NT2/D1 (cell line): ENCODE results near the gene ZSWIM6.

ENCODE experiments used
- DNase-seq: peaks from one replicate; pipeline ENCODE4 v3.0.0-alpha.2; 2011; ENCODE audit warnings: low read depth, low spot score
- H3K27me3 ChIP-seq: 2 replicates; pipeline ENCODE4 v1.6.0; 2011; ENCODE audit warnings: mild to moderate bottlenecking; ENCODE audit not compliant: insufficient read length, insufficient read depth
- H3K36me3 ChIP-seq: 2 replicates; pipeline ENCODE4 v1.6.1; 2011; ENCODE audit warnings: mild to moderate bottlenecking, low read length, mixed read lengths; ENCODE audit not compliant: insufficient read depth, insufficient read length
- H3K4me1 ChIP-seq: 2 replicates; pipeline ENCODE4 v1.5.1; 2011; ENCODE audit not compliant: insufficient read depth, insufficient read length
- H3K4me3 ChIP-seq: 2 replicates; pipeline ENCODE4 v1.5.1; 2011; ENCODE audit warnings: low read depth; ENCODE audit not compliant: insufficient read length
- H3K9ac ChIP-seq: 2 replicates; pipeline ENCODE4 v1.6.0; 2011; ENCODE audit warnings: low read depth; ENCODE audit not compliant: insufficient read length
- H3K9me3 ChIP-seq: 2 replicates; pipeline ENCODE4 v1.5.1; 2011; ENCODE audit warnings: mild to moderate bottlenecking, low read length; ENCODE audit not compliant: insufficient read depth
- SUZ12 ChIP-seq: IDR thresholded peaks from 2 replicates; pipeline ENCODE4 v1.6.1; 2011; ENCODE audit not compliant: insufficient read length, insufficient read depth; ENCODE audit errors: extremely low read depth
- YY1 ChIP-seq: IDR thresholded peaks from 2 replicates; pipeline ENCODE4 v1.6.1; 2011; ENCODE audit not compliant: insufficient read length, insufficient read depth
- ZNF274 ChIP-seq: IDR thresholded peaks from 2 replicates; pipeline ENCODE4 v1.6.1; 2011; ENCODE audit warnings: mild to moderate bottlenecking, low read depth, low read length

The ZSWIM6 gene

DNA sequence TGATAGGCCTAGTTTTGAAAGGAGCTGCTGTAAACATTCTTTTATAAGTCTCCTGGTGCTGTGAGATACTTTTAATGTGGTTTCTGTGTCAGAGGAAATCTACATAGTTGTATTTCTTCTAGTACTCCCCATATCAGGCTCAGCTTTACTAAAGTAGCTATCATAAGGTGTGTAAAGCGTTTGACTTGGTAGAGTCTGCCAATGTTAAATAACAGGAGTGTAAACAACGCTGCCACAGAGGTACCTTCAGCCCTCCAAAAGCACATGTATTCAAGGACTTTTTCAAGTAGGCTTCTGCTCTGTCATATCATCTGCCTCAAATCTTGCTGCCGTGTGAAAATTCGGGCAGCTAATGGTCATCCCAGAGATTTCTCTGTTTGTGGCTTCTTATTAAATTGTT, 142.7 kb downstream of the ZSWIM6 start:
- Histone ChIP-seq H3K27me3 (no peaks in the 10 kb centered on the region), H3K4me1 (no peaks in the 10 kb centered on the region), H3K9ac (no peak overlapping the region), H3K9me3 (no peaks in the 10 kb centered on the region), H3K4me3 (no peak overlapping the region), H3K36me3 (no peaks in the 10 kb centered on the region)
- TF ChIP-seq YY1 (no peak), ZNF274 (no peak), SUZ12 (no peak)
- DNase-seq, result no peak

DNA sequence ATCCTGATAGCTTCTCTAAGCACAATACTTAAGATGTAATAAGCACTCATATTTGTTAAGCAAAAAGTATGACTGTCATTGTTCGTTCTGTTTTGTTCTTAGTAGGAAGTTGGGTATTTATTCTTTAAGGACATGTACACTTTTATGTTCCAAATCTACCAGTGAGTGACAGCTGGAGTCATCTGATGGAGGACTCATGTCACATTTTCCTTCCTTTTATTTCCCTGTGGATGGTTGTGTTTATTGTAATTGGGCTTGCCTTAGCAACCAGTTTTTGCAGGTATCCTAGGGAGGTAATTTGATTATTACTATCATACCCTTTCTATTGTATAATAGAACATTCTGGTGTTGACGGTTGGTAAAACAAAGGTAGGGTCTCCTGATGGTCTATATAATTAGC, 145.7 kb downstream of the ZSWIM6 start:
- Histone ChIP-seq H3K9me3 (no peaks in the 10 kb centered on the region), H3K4me1 (no peaks in the 10 kb centered on the region), H3K36me3 (no peaks in the 10 kb centered on the region), H3K4me3 (no peak overlapping the region), H3K9ac (no peak overlapping the region), H3K27me3 (no peaks in the 10 kb centered on the region)
- DNase-seq, result no peak
- no peak for TF ChIP-seq YY1

DNA sequence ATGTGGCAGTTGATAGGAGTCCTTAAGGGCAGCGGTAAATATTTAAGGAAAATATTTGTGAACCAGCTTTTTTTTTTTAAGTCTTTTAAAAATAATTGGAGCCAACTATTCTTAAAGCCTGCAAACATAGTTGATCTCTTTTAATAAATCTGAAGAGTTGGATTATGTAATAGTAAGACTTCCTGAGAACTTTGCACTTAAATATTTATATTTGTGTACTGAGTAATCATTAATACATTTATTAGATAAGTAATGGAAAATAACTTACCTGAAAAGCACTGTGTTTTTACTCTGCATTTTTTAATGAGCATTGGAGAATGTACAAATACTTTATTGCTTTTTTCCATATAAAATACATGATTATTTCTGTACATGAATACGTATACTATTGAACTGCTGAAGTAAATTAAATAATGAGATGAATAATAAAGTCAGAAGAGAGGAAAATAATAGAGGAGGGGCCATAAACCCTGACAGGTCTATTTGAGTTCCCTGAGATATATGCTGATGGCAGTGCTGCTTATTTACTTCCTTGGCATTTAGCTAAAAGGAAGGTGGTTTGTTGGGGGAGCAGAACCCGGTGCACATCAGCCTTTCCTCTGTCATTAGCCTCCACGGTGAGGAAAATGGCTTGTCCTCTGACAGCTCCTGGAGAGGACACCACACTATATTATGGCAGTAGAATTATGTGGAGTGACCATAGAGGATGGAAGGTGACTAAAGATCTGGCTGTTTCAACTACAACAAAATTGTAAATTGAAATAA, 148.0 kb downstream of the ZSWIM6 start:
- no peaks in the 10 kb centered on the region for H3K36me3 ChIP-seq
- no peak overlapping the region for H3K4me3 ChIP-seq
- H3K9me3 ChIP-seq, result no peaks in the 10 kb centered on the region
- TF ChIP-seq ZNF274 (no peak), SUZ12 (no peak), YY1 (no peak)
- no peaks in the 10 kb centered on the region for H3K27me3 ChIP-seq
- no peaks in the 10 kb centered on the region for H3K4me1 ChIP-seq
- no peak for DNase-seq
- no peak overlapping the region for H3K9ac ChIP-seq

DNA sequence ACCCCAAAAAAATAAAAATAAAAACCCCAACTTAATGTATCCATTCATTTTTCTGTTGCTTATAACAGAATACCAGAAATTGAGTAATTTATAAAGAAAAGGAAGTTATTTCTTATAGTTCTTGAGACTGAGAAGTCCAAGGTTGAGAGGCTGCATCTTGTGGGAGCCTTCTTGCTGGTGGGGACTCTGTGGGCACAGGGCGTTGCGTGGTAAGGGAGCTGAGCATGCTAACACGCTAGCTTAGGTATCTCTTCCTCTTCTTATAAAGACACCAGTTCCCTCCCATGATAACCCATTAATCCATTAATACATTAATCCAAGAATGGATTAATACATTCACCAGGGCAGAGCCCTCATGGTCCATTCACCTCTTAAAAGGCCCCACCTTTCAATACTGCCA, 150.9 kb downstream of the ZSWIM6 start:
- no peaks in the 10 kb centered on the region for H3K4me1 ChIP-seq
- no peak overlapping the region for H3K4me3 ChIP-seq
- H3K9ac ChIP-seq, result no peak overlapping the region
- TF ChIP-seq ZNF274 (no peak), SUZ12 (no peak), YY1 (no peak)
- H3K36me3 ChIP-seq, result no peaks in the 10 kb centered on the region
- no peak for DNase-seq
- H3K9me3 ChIP-seq, result no peaks in the 10 kb centered on the region
- no peaks in the 10 kb centered on the region for H3K27me3 ChIP-seq

DNA sequence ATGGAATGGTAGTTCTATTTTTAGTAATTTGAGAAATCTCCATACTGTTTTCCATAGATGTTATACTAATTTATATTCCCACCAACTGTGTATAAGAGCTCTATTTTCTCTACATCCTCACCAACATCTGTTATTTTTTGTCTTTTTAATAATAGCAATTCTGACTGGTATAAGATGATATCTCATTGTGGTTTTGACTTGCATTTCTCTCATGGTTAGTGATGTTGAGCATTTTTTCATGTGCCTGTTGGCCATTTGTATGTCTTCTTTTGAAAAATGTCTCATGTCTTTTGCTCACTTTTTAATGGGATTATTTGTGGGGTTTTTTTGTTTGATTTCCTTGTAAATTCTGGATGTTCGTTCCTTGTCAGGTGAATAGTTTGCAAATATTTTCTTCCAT, 154.4 kb downstream of the ZSWIM6 start:
- Histone ChIP-seq H3K4me1 (no peaks in the 10 kb centered on the region), H3K9ac (no peak overlapping the region), H3K36me3 (no peaks in the 10 kb centered on the region), H3K4me3 (no peak overlapping the region), H3K9me3 (no peaks in the 10 kb centered on the region), H3K27me3 (no peaks in the 10 kb centered on the region)
- TF ChIP-seq YY1 (no peak), ZNF274 (no peak), SUZ12 (no peak)
- DNase-seq, result no peak

DNA sequence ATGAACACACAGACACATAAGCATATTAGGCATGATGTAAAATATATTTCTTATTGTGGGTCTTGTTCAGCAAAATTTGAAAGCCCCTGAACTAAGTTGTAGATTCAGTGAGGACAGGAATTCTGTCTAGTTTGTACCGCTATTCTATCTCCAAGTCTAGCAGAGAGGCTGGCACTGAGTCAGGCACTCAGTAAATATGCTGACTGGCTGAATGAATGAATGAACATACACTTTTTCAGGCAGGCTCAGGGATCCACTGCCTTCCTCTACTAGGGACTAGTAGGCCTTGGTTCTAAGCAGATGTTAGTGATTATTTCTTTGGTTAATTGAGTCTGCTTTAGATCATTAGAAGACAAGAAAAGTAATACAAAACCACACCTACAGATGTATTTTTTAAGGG, 157.5 kb downstream of the ZSWIM6 start:
- Histone ChIP-seq H3K27me3 (no peaks in the 10 kb centered on the region), H3K36me3 (peaks cover 4% of the 10 kb centered on the region)
- no peak for TF ChIP-seq SUZ12
- no peak for TF ChIP-seq ZNF274
- TF ChIP-seq YY1, result no peak

DNA sequence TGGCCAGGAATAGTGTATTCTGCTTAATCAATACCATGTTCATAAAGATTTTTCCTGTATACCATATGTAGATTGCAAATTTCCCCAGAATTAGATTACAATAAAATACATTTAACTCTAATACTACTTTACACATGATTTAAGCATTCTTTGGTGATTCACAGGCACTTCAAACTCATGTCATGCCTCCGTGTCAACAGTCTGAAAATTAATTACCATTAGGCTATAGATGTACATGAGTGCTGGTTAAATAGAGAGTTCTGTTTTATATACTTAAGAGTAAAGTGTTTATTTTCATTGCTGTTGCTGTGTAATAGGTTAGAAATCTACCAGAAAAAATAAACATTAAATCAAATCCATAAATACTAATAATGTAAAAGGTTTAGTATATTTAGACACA, 159.8 kb downstream of the ZSWIM6 start:
- Histone ChIP-seq H3K27me3 (no peaks in the 10 kb centered on the region), H3K9me3 (no peaks in the 10 kb centered on the region), H3K4me3 (no peak overlapping the region), H3K4me1 (no peaks in the 10 kb centered on the region), H3K36me3 (peaks cover 7% of the 10 kb centered on the region), H3K9ac (no peak overlapping the region)
- DNase-seq, result no peak
- TF ChIP-seq ZNF274, result no peak
- TF ChIP-seq SUZ12, result no peak
- no peak for TF ChIP-seq YY1

More for the DNA sequence above, 157.5 kb downstream of the ZSWIM6 start:
- Histone ChIP-seq H3K9me3 (no peaks in the 10 kb centered on the region), H3K4me1 (no peaks in the 10 kb centered on the region), H3K9ac (no peak overlapping the region), H3K4me3 (no peak overlapping the region)
- no peak for DNase-seq

DNA sequence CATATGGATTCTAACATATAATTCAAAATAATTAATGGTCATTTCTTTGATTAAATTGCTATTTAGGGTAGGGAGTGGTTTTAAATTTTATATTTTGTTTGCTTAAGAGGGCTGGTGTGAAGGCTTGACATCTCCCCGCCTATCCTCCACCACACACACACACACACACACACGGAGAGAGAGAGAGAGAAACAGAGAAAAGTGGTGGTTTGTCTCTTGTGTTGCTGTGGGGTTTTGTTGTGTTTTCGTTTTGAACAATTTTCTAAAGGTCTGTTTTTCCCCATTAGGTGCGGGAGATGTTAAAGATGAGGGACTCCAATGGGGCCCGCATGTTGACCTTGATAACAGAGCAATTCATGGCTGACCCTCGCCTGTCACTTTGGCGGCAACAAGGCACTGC, 161.9 kb downstream of the ZSWIM6 start:
- TF ChIP-seq YY1 (no peak), ZNF274 (no peak), SUZ12 (no peak)
- H3K36me3 ChIP-seq, result peaks cover 9% of the 10 kb centered on the region
- no peaks in the 10 kb centered on the region for H3K9me3 ChIP-seq
- H3K4me1 ChIP-seq, result no peaks in the 10 kb centered on the region
- no peaks in the 10 kb centered on the region for H3K27me3 ChIP-seq
- H3K4me3 ChIP-seq, result no peak overlapping the region
- H3K9ac ChIP-seq, result no peak overlapping the region
- DNase-seq, result no peak
